H1 (cell line): ENCODE results near the gene CACNB2. TPM values are rescaled to one million over a fixed set of nuclear protein-coding genes. Genes with fewer than 3 reads are reported as not detected.

Experiments
- CTCF ChIA-PET: fragments of 300-600 bp; sonication (Branson Sonifier 250); formaldehyde crosslinking; loops from one replicate; lab custom pipeline; 2021; ENCODE audit not compliant: partially characterized antibody; lab: Charles Lee
- POLR2A ChIA-PET: fragments of 300-600 bp; sonication (Branson Sonifier 250); formaldehyde crosslinking; loops from one replicate; lab custom pipeline; 2021; ENCODE audit warnings: inconsistent platforms; ENCODE audit not compliant: partially characterized antibody; lab: Charles Lee
- DNase-seq, 2 experiments: peaks; one replicate each; pipeline versions ENCODE4 v3.0.0 to v3.0.0-alpha.2; 2010 to 2022; ENCODE audit warnings: low spot score in 2 of 2, low read depth in 1 of 2, mixed read lengths in 1 of 2
- FAIRE-seq: peaks from 2 replicates; lab custom pipeline; 2011; peaks lifted over from hg19 to GRCh38; lab: Jason Lieb, UNC
- H2AFZ ChIP-seq: 2 replicates; pipeline ENCODE4 v1.8.1; 2012; ENCODE audit warnings: low read length, inconsistent platforms
- H2AK5ac ChIP-seq: 2 replicates; pipeline ENCODE4 v1.6.1; 2013; ENCODE audit warnings: low read depth, low read length
- H2BK120ac ChIP-seq: replicated peaks from 2 replicates; pipeline ENCODE3; 2013; ENCODE audit warnings: low read depth, low read length, inconsistent platforms
- H2BK12ac ChIP-seq: 2 replicates; pipeline ENCODE4 v1.6.1; 2013; ENCODE audit warnings: low read depth, low read length
- H2BK15ac ChIP-seq: 2 replicates; pipeline ENCODE4 v1.6.1; 2013; ENCODE audit warnings: low read length
- H2BK20ac ChIP-seq: 2 replicates; pipeline ENCODE4 v1.6.1; 2013; ENCODE audit warnings: low read length
- H2BK5ac ChIP-seq: 2 replicates; pipeline ENCODE4 v1.6.1; 2013; ENCODE audit warnings: low read depth, low read length
- H3K14ac ChIP-seq: 2 replicates; pipeline ENCODE4 v1.6.1; 2013; ENCODE audit warnings: inconsistent platforms; ENCODE audit not compliant: insufficient read length
- H3K18ac ChIP-seq: 2 replicates; pipeline ENCODE4 v1.6.1; 2013; ENCODE audit warnings: low read length; ENCODE audit errors: extremely low read depth
- H3K23ac ChIP-seq: 2 replicates; pipeline ENCODE4 v1.6.1; 2013; ENCODE audit warnings: inconsistent platforms; ENCODE audit not compliant: insufficient read length
- H3K23me2 ChIP-seq: 2 replicates; pipeline ENCODE4 v1.6.1; 2013; ENCODE audit warnings: low read depth, low read length
- H3K27ac ChIP-seq: 2 replicates; pipeline ENCODE4 v1.6.1; 2011; ENCODE audit warnings: low read depth, low read length, inconsistent platforms
- H3K27me3 ChIP-seq, 4 experiments: replicated peaks in 1 of 4; 1 replicate in 1 of 4; 2 replicates in 3 of 4; pipeline versions ENCODE4 v1.6.1 to v1.8.1; 2011 to 2013; ENCODE audit warnings: low read length in 3 of 4, mild to moderate bottlenecking in 3 of 4, inconsistent platforms in 2 of 4, mixed read lengths in 2 of 4, moderate library complexity in 1 of 4; ENCODE audit not compliant: control insufficient read depth in 3 of 4, insufficient read depth in 3 of 4; ENCODE audit errors: extremely low read depth in 1 of 4
- H3K36me3 ChIP-seq, 4 experiments: 2 replicates each; pipeline versions ENCODE4 v1.6.1 to v1.8.1; 2011 to 2013; ENCODE audit warnings: mild to moderate bottlenecking in 4 of 4, low read length in 3 of 4, moderate library complexity in 2 of 4, control low read depth in 1 of 4, inconsistent platforms in 1 of 4; ENCODE audit not compliant: insufficient read depth in 4 of 4, control insufficient read depth in 2 of 4
- H3K4ac ChIP-seq: replicated peaks from 2 replicates; pipeline ENCODE3; 2013; ENCODE audit warnings: low read length, low read depth, mixed read lengths, inconsistent platforms; ENCODE audit not compliant: insufficient read length
- H3K4me1 ChIP-seq, 4 experiments: replicated peaks in 1 of 4; 1 replicate in 1 of 4; 2 replicates in 3 of 4; pipeline versions ENCODE4 v1.6.1 to v1.8.1; 2011 to 2013; ENCODE audit warnings: low read length in 3 of 4, inconsistent platforms in 2 of 4, mixed read lengths in 1 of 4; ENCODE audit not compliant: insufficient read depth in 4 of 4, control insufficient read depth in 3 of 4
- H3K4me2 ChIP-seq, 2 experiments: 2 replicates each; pipeline versions ENCODE4 v1.6.1 to v1.8.1; 2011 to 2013; ENCODE audit warnings: low read depth in 2 of 2, low read length in 2 of 2, control low read depth in 1 of 2, inconsistent platforms in 1 of 2, mild to moderate bottlenecking in 1 of 2; ENCODE audit not compliant: insufficient read depth in 1 of 2
- H3K4me3 ChIP-seq, 4 experiments: fragments of 200-600, 300-600 bp in 1 of 4; sonication (generic), shearing (Covaris generic), sonication (Bioruptor Twin) in 1 of 4; 2 replicates each; pipeline versions ENCODE4 v1.5.1 to v1.8.1; 2011 to 2016; ENCODE audit warnings: low read length in 4 of 4, low read depth in 3 of 4, control low read depth in 2 of 4, inconsistent platforms in 2 of 4, mild to moderate bottlenecking in 2 of 4, mixed read lengths in 1 of 4, moderate library complexity in 1 of 4; ENCODE audit not compliant: insufficient read depth in 2 of 4; ENCODE audit errors: extremely low read depth in 1 of 4
- H3K56ac ChIP-seq: replicated peaks from 2 replicates; pipeline ENCODE3; 2013; ENCODE audit warnings: low read depth, mild to moderate bottlenecking, mixed read lengths, low read length, inconsistent platforms; ENCODE audit not compliant: insufficient read length
- H3K79me1 ChIP-seq: 2 replicates; pipeline ENCODE4 v1.6.1; 2013; ENCODE audit warnings: low read depth, low read length, control low read depth
- H3K79me2 ChIP-seq, 2 experiments: 2 replicates each; pipeline versions ENCODE4 v1.6.1 to v1.8.1; 2012 to 2013; ENCODE audit warnings: low read length in 2 of 2, mild to moderate bottlenecking in 2 of 2, inconsistent platforms in 1 of 2; ENCODE audit not compliant: insufficient read depth in 2 of 2, control insufficient read depth in 1 of 2
- H3K9ac ChIP-seq, 4 experiments: replicated peaks in 1 of 4; 1 replicate in 1 of 4; 2 replicates in 3 of 4; pipeline versions ENCODE4 v1.6.1 to v1.8.1; 2011 to 2013; ENCODE audit warnings: low read depth in 3 of 4, low read length in 3 of 4, control low read depth in 2 of 4, mild to moderate bottlenecking in 2 of 4, moderate library complexity in 2 of 4, inconsistent platforms in 1 of 4; ENCODE audit errors: extremely low read depth in 1 of 4
- H3K9me3 ChIP-seq, 2 experiments: 2 replicates each; pipeline versions ENCODE4 v1.6.1 to v1.8.1; 2012 to 2013; ENCODE audit warnings: mild to moderate bottlenecking in 2 of 2, moderate library complexity in 2 of 2, control low read depth in 1 of 2, inconsistent platforms in 1 of 2, low read depth in 1 of 2, low read length in 1 of 2, mixed read lengths in 1 of 2; ENCODE audit not compliant: insufficient read depth in 2 of 2
- H4K20me1 ChIP-seq, 2 experiments: replicated peaks in 1 of 2; 2 replicates each; pipeline versions ENCODE3 to v1.8.1; 2011 to 2013; ENCODE audit warnings: inconsistent platforms in 2 of 2, low read length in 2 of 2, mild to moderate bottlenecking in 1 of 2; ENCODE audit not compliant: insufficient read depth in 2 of 2, control insufficient read depth in 1 of 2
- H4K5ac ChIP-seq: 2 replicates; pipeline ENCODE4 v1.6.1; 2013; ENCODE audit warnings: low read length, low read depth, mixed read lengths, inconsistent platforms; ENCODE audit not compliant: insufficient read length
- H4K8ac ChIP-seq: 2 replicates; pipeline ENCODE4 v1.8.0; 2013; ENCODE audit warnings: mild to moderate bottlenecking, moderate library complexity, low read length, inconsistent platforms; ENCODE audit not compliant: insufficient read depth; ENCODE audit errors: extremely low read depth
- H4K91ac ChIP-seq: replicated peaks from 2 replicates; pipeline ENCODE3; 2013; ENCODE audit warnings: low read length, mixed read lengths, inconsistent platforms; ENCODE audit not compliant: insufficient read length
- CBX8 ChIP-seq: fragments of 300-800, 300-1000 bp; sonication (generic); IDR thresholded peaks from 2 replicates; pipeline ENCODE4 v1.7.1; 2016; ENCODE audit warnings: low read depth, low read length, borderline replicate concordance
- FOSL1 ChIP-seq: IDR thresholded peaks from 2 replicates; pipeline ENCODE4 v1.6.1; 2011; ENCODE audit warnings: mild to moderate bottlenecking, low read depth, low read length, moderate library complexity; ENCODE audit not compliant: insufficient read depth
- NANOG ChIP-seq: IDR thresholded peaks from 2 replicates; pipeline ENCODE4 v1.6.1; 2011; ENCODE audit warnings: low read length, low read depth, mild to moderate bottlenecking, inconsistent platforms; ENCODE audit not compliant: insufficient read depth, poor library complexity, severe bottlenecking
- SAP30 ChIP-seq: fragments of 300-600 bp; sonication (generic); IDR thresholded peaks from 2 replicates; pipeline ENCODE4 v1.7.1; 2012; ENCODE audit warnings: low read length, moderate library complexity, mild to moderate bottlenecking, inconsistent platforms; ENCODE audit not compliant: insufficient read depth, insufficient replicate concordance
- SIRT6 ChIP-seq: IDR thresholded peaks from one replicate; pipeline ENCODE4 v1.7.1; 2012; ENCODE audit warnings: low read length, inconsistent platforms
- WGBS, 2 experiments: shearing (Covaris generic) in 1 of 2; methylation state at CpG; one replicate each; pipeline versions ENCODE4 v1.1.6 to v1.1.7; 2013 to 2015; ENCODE audit warnings: low lambda C conversion rate in 2 of 2, mixed read lengths in 2 of 2, inconsistent platforms in 1 of 2, low coverage in 1 of 2, missing lambda C conversion rate in 1 of 2; ENCODE audit not compliant: insufficient replicate concordance in 2 of 2, insufficient coverage in 1 of 2, insufficient read length in 1 of 2; ENCODE audit errors: extremely low coverage in 1 of 2, missing lambda C conversion rate in 1 of 2; 5-methylcytosine and 5-hydroxymethylcytosine counted together
- polyA plus RNA-seq, 7 experiments: library from polyadenylated mRNA; depleted of rRNA in 3 of 7; stranded (reverse) in 5 of 7; unstranded in 2 of 7; fragments of >200 nt in 5 of 7; fragments of 200-250 nt in 2 of 7; gene quantifications; 1 replicate in 5 of 7; 2 replicates in 1 of 7; 4 replicates in 1 of 7; pipeline versions ENCODE4 v1.2.1 to v1.2.3, GENCODE V29; 2011 to 2013; ENCODE audit warnings: missing spikeins in 2 of 7, mixed read lengths in 2 of 7
- total RNA-seq: library from RNA; stranded (reverse); fragmentation: NEBNext Ultra II Directional; extraction: Animal tissue kit (Norgen Biotek cat#: 25700); gene quantifications from 2 replicates; pipeline ENCODE4 v1.2.1, GENCODE V29; 2021

CACNB2 gene
- total and polyA plus RNA-seq, 2 of the 8 experiments (the other 6 are each of a cell fraction or from before 2014, with no cell fraction given): 2.4 to 3.2 TPM

DNA sequence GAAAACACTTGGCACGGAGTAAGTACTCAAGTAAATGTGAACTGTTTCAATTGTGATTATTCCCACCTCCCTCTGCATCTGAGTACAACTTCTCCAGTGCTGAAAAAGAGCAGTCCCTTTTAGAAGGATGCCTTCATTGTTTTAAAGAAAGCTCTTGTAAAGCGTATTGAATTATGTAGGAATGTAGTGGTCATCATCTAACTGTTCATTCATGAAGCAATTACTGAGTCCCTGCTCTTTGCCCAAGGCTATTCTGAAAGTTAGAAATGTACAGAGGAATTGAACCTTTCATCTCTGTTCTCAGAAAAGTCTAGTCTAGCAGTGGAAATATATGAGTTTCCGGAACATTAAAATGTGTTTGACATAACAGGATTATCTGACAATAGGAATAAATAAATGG is 127.8 kb downstream of the CACNB2 start:
- Histone ChIP-seq H3K4me3 (no peak overlapping the region), H3K23me2 (no peaks in the 10 kb centered on the region), H2BK20ac (no peak overlapping the region), H3K79me1 (no peaks in the 10 kb centered on the region), H4K8ac (no peak overlapping the region), H3K23ac (no peak overlapping the region), H2AFZ (no peak overlapping the region), H4K91ac (no peak overlapping the region), H3K4me2 (no peak overlapping the region), H2AK5ac (no peak overlapping the region), H2BK12ac (no peak overlapping the region), H2BK15ac (no peak overlapping the region), H3K9ac (no peak overlapping the region), H3K9me3 (no peaks in the 10 kb centered on the region), H3K27ac (no peak overlapping the region), H3K18ac (no peak overlapping the region), H3K36me3 (no peaks in the 10 kb centered on the region), H3K56ac (no peak overlapping the region), H4K5ac (no peak overlapping the region), H3K27me3 (no peaks in the 10 kb centered on the region), H3K4me1 (no peaks in the 10 kb centered on the region; a peak in 2 of 7 replicates), H4K20me1 (no peaks in the 10 kb centered on the region), H2BK120ac (no peak overlapping the region), H3K14ac (no peak overlapping the region), H3K4ac (no peak overlapping the region), H2BK5ac (no peak overlapping the region), H3K79me2 (no peaks in the 10 kb centered on the region)
- TF ChIP-seq NANOG: no peak
- TF ChIP-seq SIRT6: no peak
- TF ChIP-seq SAP30: no peak
- no peak for TF ChIP-seq CBX8
- TF ChIP-seq FOSL1: no peak
- DNase-seq (no peak), FAIRE-seq (no peak)
- WGBS, 2 experiments: 88% methylated on average over 3 of the region's 3 CpGs; no CpG with 5 or more reads in 1 of the 2 experiments
- CTCF ChIA-PET: interaction anchor here (1.8 kb wide), 1 partner anchor 33 kb away, joined by 3 read pairs; no protein-coding TSS in a partner anchor
- POLR2A ChIA-PET: interaction anchor here (0.8 kb wide), 1 partner anchor 9 kb away, joined by 4 read pairs; no protein-coding TSS in a partner anchor
